IMR-90 (cell line): ENCODE measurements around the gene KIF12. TPM values are rescaled to one million over a fixed set of nuclear protein-coding genes. Genes with fewer than 3 reads are reported as not detected.

ENCODE experiments used
- ATAC-seq: fragments of 200-7000 bp; cut with Tn5 transposase; 2 replicates; pipeline ENCODE4 v1.9.1; 2020; ENCODE audit warnings: low read depth, mild to moderate bottlenecking, moderate library complexity
- BruUV-seq: library from RNA; stranded (reverse); fragments of 400-500 nt; replicated peaks from 2 replicates; lab custom pipeline; 2021; lab: Mats Ljungman, UMichigan
- CTCF ChIA-PET: fragments of 300-600 bp; formaldehyde crosslinking; extraction: SDS; loops from one replicate; lab custom pipeline; 2021; ENCODE audit warnings: antibody characterized with exemption; lab: Yijun Ruan, JAX
- POLR2A ChIA-PET: fragments of 300-600 bp; sonication (Branson Sonifier 250); formaldehyde crosslinking; loops from one replicate; lab custom pipeline; 2022; ENCODE audit warnings: antibody characterized with exemption; ENCODE audit not compliant: unreplicated experiment; lab: Charles Lee
- DNase-seq: peaks from one replicate; pipeline ENCODE4 v3.0.0; 2013
- H2AFZ ChIP-seq: replicated peaks from 2 replicates; pipeline ENCODE3; 2013; ENCODE audit warnings: low read length, mild to moderate bottlenecking; ENCODE audit not compliant: poor library complexity
- H2AK5ac ChIP-seq: 2 replicates; pipeline ENCODE4 v1.6.1; 2013; ENCODE audit warnings: low read depth, low read length, inconsistent platforms
- H2AK9ac ChIP-seq: replicated peaks from 2 replicates; pipeline ENCODE3; 2013; ENCODE audit warnings: mild to moderate bottlenecking, low read depth, low read length, moderate library complexity; ENCODE audit not compliant: poor library complexity
- H2BK120ac ChIP-seq: 2 replicates; pipeline ENCODE4 v1.6.1; 2013; ENCODE audit warnings: low read depth, low read length, inconsistent platforms
- H2BK15ac ChIP-seq: 3 replicates; pipeline ENCODE4 v1.6.1; 2013; ENCODE audit warnings: low read depth, low read length, inconsistent platforms
- H2BK20ac ChIP-seq: 2 replicates; pipeline ENCODE4 v1.6.1; 2013; ENCODE audit warnings: low read depth, mild to moderate bottlenecking, inconsistent platforms, low read length, moderate library complexity
- H2BK5ac ChIP-seq: 2 replicates; pipeline ENCODE4 v1.6.1; 2013; ENCODE audit warnings: mild to moderate bottlenecking, low read depth, low read length, inconsistent platforms; ENCODE audit not compliant: poor library complexity, severe bottlenecking
- H3K14ac ChIP-seq: replicated peaks from 2 replicates; pipeline ENCODE4 v1.6.1; 2013; ENCODE audit warnings: low read depth, low read length, inconsistent platforms
- H3K18ac ChIP-seq: 2 replicates; pipeline ENCODE4 v1.6.1; 2013; ENCODE audit warnings: low read depth, low read length, control low read depth
- H3K23ac ChIP-seq: 2 replicates; pipeline ENCODE4 v1.6.1; 2013; ENCODE audit warnings: low read depth, low read length, inconsistent platforms
- H3K27ac ChIP-seq: 2 replicates; pipeline ENCODE4 v1.5.1; 2013; ENCODE audit warnings: mild to moderate bottlenecking, control low read depth, low read length; ENCODE audit not compliant: insufficient read depth
- H3K27me3 ChIP-seq: 2 replicates; pipeline ENCODE4 v1.6.1; 2013; ENCODE audit warnings: low read length; ENCODE audit not compliant: control insufficient read depth, insufficient read depth
- H3K36me3 ChIP-seq: 2 replicates; pipeline ENCODE4 v1.6.1; 2013; ENCODE audit warnings: low read length, mixed read lengths; ENCODE audit not compliant: control insufficient read depth, insufficient read depth
- H3K4ac ChIP-seq: 2 replicates; pipeline ENCODE4 v1.6.1; 2013; ENCODE audit warnings: low read depth, low read length, inconsistent platforms
- H3K4me1 ChIP-seq: 2 replicates; pipeline ENCODE4 v1.6.1; 2013; ENCODE audit warnings: low read length, mixed read lengths; ENCODE audit not compliant: control insufficient read depth, insufficient read depth
- H3K4me2 ChIP-seq: 2 replicates; pipeline ENCODE4 v1.6.1; 2013; ENCODE audit warnings: low read depth, mild to moderate bottlenecking, control low read depth, low read length, moderate library complexity
- H3K4me3 ChIP-seq: 2 replicates; pipeline ENCODE4 v1.5.1; 2013; ENCODE audit warnings: low read depth, mild to moderate bottlenecking, control low read depth, low read length, moderate library complexity; ENCODE audit not compliant: insufficient read depth
- H3K56ac ChIP-seq: 2 replicates; pipeline ENCODE4 v1.6.1; 2013; ENCODE audit warnings: low read length, inconsistent platforms; ENCODE audit not compliant: insufficient read depth; ENCODE audit errors: extremely low read depth
- H3K79me1 ChIP-seq, 2 experiments: 2 replicates each; pipeline ENCODE4 v1.6.1; 2013; ENCODE audit warnings: low read length in 2 of 2, inconsistent platforms in 1 of 2, low read depth in 1 of 2
- H3K9ac ChIP-seq: 2 replicates; pipeline ENCODE4 v1.6.1; 2013; ENCODE audit warnings: low read depth, low read length, control low read depth
- H3K9me1 ChIP-seq: 2 replicates; pipeline ENCODE4 v1.6.1; 2013; ENCODE audit warnings: low read length, inconsistent platforms; ENCODE audit not compliant: insufficient read depth
- H3K9me3 ChIP-seq: 2 replicates; pipeline ENCODE4 v1.6.1; 2013; ENCODE audit warnings: low read length; ENCODE audit not compliant: control insufficient read depth, insufficient read depth
- H4K20me1 ChIP-seq: 2 replicates; pipeline ENCODE4 v1.6.1; 2013; ENCODE audit warnings: low read length, inconsistent platforms; ENCODE audit not compliant: insufficient read depth
- H4K5ac ChIP-seq: 2 replicates; pipeline ENCODE4 v1.6.1; 2013; ENCODE audit warnings: mild to moderate bottlenecking, low read depth, low read length, control low read depth
- H4K8ac ChIP-seq, 2 experiments: 2 replicates each; pipeline ENCODE4 v1.6.1; 2013; ENCODE audit warnings: low read depth in 2 of 2, low read length in 2 of 2, control low read depth in 1 of 2, inconsistent platforms in 1 of 2
- H4K91ac ChIP-seq: 2 replicates; pipeline ENCODE4 v1.6.1; 2013; ENCODE audit warnings: low read depth, low read length, inconsistent platforms; ENCODE audit not compliant: insufficient read depth
- FOS ChIP-seq: fragments of 150-350 bp; IDR thresholded peaks from 2 replicates; pipeline ENCODE4 v1.6.1; 2016; ENCODE audit warnings: low read depth, low read length
- RCOR1 ChIP-seq: IDR thresholded peaks from 2 replicates; pipeline ENCODE4 v1.6.1; 2012; ENCODE audit warnings: mild to moderate bottlenecking, low read length, improper control_type of control experiment; ENCODE audit not compliant: insufficient replicate concordance
- WGBS, 2 experiments: methylation state at CpG; one replicate each; pipeline versions ENCODE4 v1.1.5 to v1.1.7; 2013; ENCODE audit warnings: missing lambda C conversion rate in 2 of 2; ENCODE audit not compliant: insufficient read length in 1 of 2; ENCODE audit errors: extremely low coverage in 2 of 2; 5-methylcytosine and 5-hydroxymethylcytosine counted together
- dilution Hi-C: fragments of 300-500 bp; cut with HindIII; formaldehyde crosslinking; loops from one replicate; pipeline ENCODE4 v1.14.3; 2018; ENCODE audit warnings: low sequenced_read_pairs; ENCODE audit not compliant: unreplicated experiment
- in situ Hi-C: fragments of 300-500 bp; cut with MboI; formaldehyde crosslinking; loops from 3 replicates; pipeline ENCODE4 v1.14.3; 2019; ENCODE audit warnings: low sequenced_read_pairs, inconsistent platforms, mixed read lengths
- intact Hi-C: fragments of 100-400 bp; cut with micrococcal nuclease; formaldehyde crosslinking; loops from 2 replicates; pipeline ENCODE4 v1.10.0; 2022
- polyA plus RNA-seq, 3 experiments: library from polyadenylated mRNA; depleted of rRNA; stranded (reverse); fragments of >200 nt; gene quantifications; 2 replicates each; pipeline ENCODE4 v1.2.3, GENCODE V29; 2012; ENCODE audit warnings: low replicate concordance in 1 of 3
- total RNA-seq: library from RNA; depleted of rRNA; stranded (reverse); fragments of >200 nt; gene quantifications from 2 replicates; pipeline ENCODE4 v1.2.3, GENCODE V29; 2012

KIF12 gene
- total and polyA plus RNA-seq, 2 of the 4 experiments (the other 2 are of a cell fraction), result not detected

DNA sequence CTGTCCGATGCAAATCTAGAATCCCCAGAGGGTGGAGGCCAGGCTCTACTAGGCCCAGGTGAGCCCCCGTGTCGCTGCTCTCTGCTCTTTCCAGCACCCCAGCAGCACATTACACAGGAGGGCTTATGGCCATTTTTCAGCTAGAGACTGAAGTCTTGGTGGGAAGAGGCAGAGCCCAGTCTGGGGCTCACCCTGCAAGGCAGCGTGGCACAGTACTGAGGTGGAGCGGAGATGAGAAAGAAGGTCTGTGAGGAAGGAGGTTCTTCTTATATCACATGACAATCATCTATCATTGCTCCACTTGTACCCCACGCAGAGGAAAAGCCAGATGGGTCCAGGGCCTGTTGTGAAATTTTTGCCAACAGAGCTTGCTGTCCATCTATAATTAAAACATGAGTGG lies 10.0 kb upstream of the KIF12 start:
- H3K9me3 ChIP-seq, result no peaks in the 10 kb centered on the region
- no peak overlapping the region for H3K18ac ChIP-seq
- peak overlapping the region; percentile 25; the same call in 1 of the 2 replicates for H2BK120ac ChIP-seq
- no peak for ATAC-seq
- no peak overlapping the region for H3K14ac ChIP-seq
- no peak for DNase-seq
- intact Hi-C loops, result loop anchor here (2.0 kb wide), 1 partner anchor 46 kb away; the partner anchor contains the start of gene COL27A1
- no peaks in the 10 kb centered on the region for H3K9me1 ChIP-seq
- H4K91ac ChIP-seq, result no peak overlapping the region
- dilution Hi-C loops, result no loop called here
- H3K27me3 ChIP-seq, result peaks cover 5% of the 10 kb centered on the region
- in situ Hi-C loops, result no loop called here
- H4K20me1 ChIP-seq, result no peaks in the 10 kb centered on the region; the same call in 1 of the 2 replicates
- H3K4me2 ChIP-seq, result no peak overlapping the region
- no peaks in the 10 kb centered on the region for H3K36me3 ChIP-seq
- H4K8ac ChIP-seq, result no peak overlapping the region
- H4K5ac ChIP-seq, result no peak overlapping the region
- H2AFZ ChIP-seq, result no peak overlapping the region
- H3K23ac ChIP-seq, result no peak overlapping the region
- no peak overlapping the region for H3K27ac ChIP-seq
- no CpG with 5 or more reads among the region's 6 CpGs for WGBS, 2 experiments
- ChIA-PET POLR2A (no interaction called here), CTCF (interaction anchor here (1.1 to 1.7 kb wide), 4 partner anchors 46 to 182 kb away, joined by 3 to 12 read pairs (median 5); partner anchors contain the start of gene COL27A1)
- no peak overlapping the region for H2AK5ac ChIP-seq
- TF ChIP-seq FOS (no peak), RCOR1 (no peak)
- H2BK20ac ChIP-seq, result no peak overlapping the region
- H3K9ac ChIP-seq, result no peak overlapping the region
- peaks cover 9% of the 10 kb centered on the region for H3K4me1 ChIP-seq
- BruUV-seq, result no TSS peak
- no peak overlapping the region for H2BK5ac ChIP-seq
- no peak overlapping the region for H2AK9ac ChIP-seq
- no peak overlapping the region for H3K56ac ChIP-seq
- no peak overlapping the region for H3K4me3 ChIP-seq
- no peak overlapping the region for H3K4ac ChIP-seq
- H3K79me1 ChIP-seq, result no peaks in the 10 kb centered on the region
- no peak overlapping the region for H2BK15ac ChIP-seq
